Measurements from ENCODE around the gene GATD1. TPM values are rescaled to one million over a fixed set of nuclear protein-coding genes. Genes with fewer than 3 reads are reported as not detected.

GATD1 gene
- total and polyA plus RNA-seq, 2 donors (not counting 1 experiment from before 2014, with no cell fraction given), result 62.4 to 70.0 TPM

- peak overlapping the region; percentile 99 for H3K4me2 ChIP-seq (replicated peaks; ENCODE audit: low read depth, low read length, poor library complexity, severe bottlenecking)
- DNase-seq, result peak; percentile 88
- peak overlapping the region; percentile 19 to 95 (median 93) for H3K4me3 ChIP-seq (ENCODE audit: control extremely low read depth in 1 of 5, extremely low read depth in 1 of 5, insufficient read depth in 1 of 5, low read depth in 2 of 5, low read length in 4 of 5)
- peak overlapping the region; percentile 95 for H3K4me3 Mint-ChIP-seq
- ChIA-PET CTCF (interaction anchor here (1.3 to 1.8 kb wide), 3 partner anchors 14 to 71 kb away, joined by 3 to 5 read pairs (median 4); no protein-coding TSS in a partner anchor), POLR2A (interaction anchor here (1.3 to 2.8 kb wide), 3 partner anchors 8 to 101 kb away, joined by 4 to 12 read pairs (median 6); partner anchors contain the start of gene RPLP2)
- H3K36me3 ChIP-seq (replicated peaks in 1 of 2; ENCODE audit: control extremely low read depth in 1 of 2, control insufficient read depth in 1 of 2, extremely low read depth in 1 of 2, insufficient read depth in 2 of 2, low read length in 1 of 2), result peaks cover 0 to 11% of the 10 kb centered on the region in 2 experiments
- H2AFZ ChIP-seq (ENCODE audit: insufficient read depth, low read depth, low read length, poor library complexity, severe bottlenecking), result peak overlapping the region; percentile 87
- H3K27me3 ChIP-seq (replicated peaks in 1 of 4; ENCODE audit: control extremely low read depth in 1 of 4, control insufficient read depth in 3 of 4, insufficient read depth in 4 of 4, low read length in 3 of 4), result no peaks in the 10 kb centered on the region
- H3K9ac ChIP-seq (ENCODE audit: low read length), result peak overlapping the region; percentile 89
- ATAC-seq (ENCODE audit: low read depth), result peak; percentile 46
- WGBS (ENCODE audit: insufficient coverage), result under 1% methylated on average over 56 of the region's 57 CpGs
- H4K20me1 ChIP-seq (ENCODE audit: control insufficient read depth, insufficient read depth, low read length, poor library complexity, severe bottlenecking), result peaks cover 66% of the 10 kb centered on the region
- peaks cover 17 to 35% of the 10 kb centered on the region in 2 donors for H3K4me1 ChIP-seq (ENCODE audit: control insufficient read depth in 2 of 2, insufficient read depth in 2 of 2, low read length in 2 of 2)
- peaks cover 68% of the 10 kb centered on the region for H3K79me2 ChIP-seq (ENCODE audit: control insufficient read depth, insufficient read depth, low read length)
- no peaks in the 10 kb centered on the region for H3K9me3 Mint-ChIP-seq (ENCODE audit: insufficient read depth)
- H3K27me3 Mint-ChIP-seq, result no peaks in the 10 kb centered on the region
- intact Hi-C loops (cut with micrococcal nuclease), result loop anchor here (1.0 to 10.0 kb wide), 10 partner anchors 8 to 590 kb away; partner anchors contain the start of genes BET1L, GATD1, HRAS and LRRC56
- H3K27ac ChIP-seq (ENCODE audit: low read length in 2 of 2), result peak overlapping the region; percentile 83 to 93
- TF ChIP-seq CTCF (IDR thresholded peaks at IDR 0.05), result no peak
- no peak for TF ChIP-seq EZH2 (IDR thresholded peaks at IDR 0.05; ENCODE audit: borderline replicate concordance, insufficient read depth, low read depth, low read length, poor library complexity, severe bottlenecking)
- no peaks in the 10 kb centered on the region for H3K9me3 ChIP-seq (ENCODE audit: control extremely low read depth in 1 of 3, control insufficient read depth in 2 of 3, insufficient read depth in 1 of 3, low read length in 2 of 3)
- peaks cover 20% of the 10 kb centered on the region for H3K4me1 Mint-ChIP-seq
- peak overlapping the region; percentile 92 for H3K27ac Mint-ChIP-seq
Measured at GRCh38 chr11:797296-798092, 20.2 kb upstream of the GATD1 start.
